ENCODE results near the gene DAZAP1.
A peak's percentile ranks its signal among the peaks of the same experiment; 100 is the strongest.

The DAZAP1 gene

DNA sequence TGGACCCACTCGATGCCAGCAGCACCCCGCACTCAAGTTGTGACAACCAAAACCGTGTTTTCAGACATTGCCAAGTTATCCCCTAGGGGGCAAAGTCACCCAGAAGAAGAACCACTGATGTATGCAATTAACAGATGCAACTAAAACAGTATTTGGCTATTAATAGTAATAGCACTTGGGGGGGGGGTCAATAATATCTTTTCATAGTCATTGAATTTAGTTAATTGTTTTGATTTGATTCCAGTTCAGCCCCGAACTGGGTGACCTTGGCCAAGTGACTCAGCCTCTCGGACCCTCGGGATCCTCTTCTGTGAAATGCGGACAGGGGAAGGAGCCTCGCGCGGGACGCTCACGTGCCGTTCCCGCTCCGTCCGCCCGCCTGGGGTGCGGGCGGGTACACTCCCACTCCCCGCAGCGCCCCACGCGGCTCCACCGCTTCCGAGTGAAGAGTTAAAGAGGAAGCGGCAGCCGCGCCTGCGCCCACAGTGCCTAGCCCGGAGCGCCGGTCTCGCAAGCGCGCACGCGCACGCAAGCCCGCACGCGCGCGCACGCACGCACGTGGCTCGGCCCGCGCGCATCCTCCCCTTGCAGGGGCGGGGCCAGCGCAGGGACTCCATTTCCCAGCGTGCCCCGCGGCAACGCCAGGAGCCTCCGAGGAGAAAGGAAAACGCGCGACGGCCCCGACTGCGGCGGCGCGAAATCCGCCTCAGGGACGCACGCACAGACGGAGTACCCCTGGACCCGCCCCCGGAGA is 435 bp upstream of the DAZAP1 start:
- peak overlapping the region; percentile 55 for H3K4me3 ChIP-seq (ENCODE audit: control insufficient read depth, low read depth, low read length)
- DNase-seq (ENCODE audit: low read depth): peak; percentile 87
- TF ChIP-seq CTCF (IDR thresholded peaks at IDR 0.05; ENCODE audit: control insufficient read depth, insufficient read depth, low read depth, low read length, missing control alignments): peak; percentile 43

DNA sequence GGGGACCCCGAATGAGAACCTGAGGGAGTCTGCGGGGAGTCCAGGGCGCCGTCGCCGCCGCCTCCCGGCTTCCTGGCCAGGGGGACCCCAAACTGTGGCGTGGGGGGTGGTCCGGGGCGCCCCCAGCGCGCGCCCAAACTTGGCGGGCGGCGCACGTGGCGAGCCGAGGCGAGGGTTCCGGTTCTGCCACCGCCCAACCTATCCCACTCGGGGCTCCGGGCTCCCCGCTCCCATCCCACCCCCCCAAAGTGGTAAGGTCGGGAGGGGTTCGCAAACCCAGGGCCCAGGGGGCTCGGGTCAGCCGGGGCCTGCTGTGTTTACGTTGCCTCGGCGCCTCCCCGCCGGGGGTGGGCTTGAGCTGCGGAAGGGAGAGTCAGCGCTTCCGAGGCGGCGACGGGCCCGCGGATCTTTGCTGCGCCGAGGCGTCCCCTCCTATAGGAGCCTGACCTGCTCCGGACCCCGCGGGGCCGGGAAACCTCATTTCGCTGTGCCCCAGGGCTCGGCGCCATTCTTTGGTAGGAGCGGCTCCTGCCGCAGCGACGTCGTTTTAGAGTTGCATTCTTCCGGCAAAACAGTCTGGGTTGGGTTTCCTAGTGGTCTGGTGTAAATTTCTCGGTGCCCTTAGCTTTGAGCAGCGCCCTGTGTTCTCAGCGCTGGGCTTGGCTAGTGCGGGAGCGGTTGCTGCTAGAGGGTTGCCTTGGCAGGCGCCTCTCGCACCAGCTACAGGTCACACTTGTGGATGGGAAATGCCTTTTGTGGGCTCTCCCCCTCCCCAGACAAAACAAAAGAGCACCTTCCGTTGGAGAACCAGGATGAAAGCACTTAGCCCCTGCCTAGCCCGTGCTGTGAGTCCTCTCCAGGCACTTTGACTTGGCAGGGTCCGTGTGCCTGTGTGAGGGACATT is 1.2 kb downstream of the DAZAP1 start:
- no peak for DNase-seq (ENCODE audit: low read depth)
- H3K4me3 ChIP-seq (ENCODE audit: control insufficient read depth, low read depth, low read length): peak overlapping the region; percentile 90
- no peak for TF ChIP-seq CTCF (IDR thresholded peaks at IDR 0.05; ENCODE audit: control insufficient read depth, insufficient read depth, low read depth, low read length, missing control alignments)

- TF ChIP-seq CTCF (IDR thresholded peaks at IDR 0.05; ENCODE audit: control insufficient read depth, insufficient read depth, low read depth, low read length, missing control alignments): no peak
- peak overlapping the region; percentile 90 for H3K4me3 ChIP-seq (ENCODE audit: control insufficient read depth, low read depth, low read length)
- no peak for DNase-seq (ENCODE audit: low read depth)
Observed at GRCh38 chr19:1409204-1410005, 2.0 kb downstream of the DAZAP1 start.

GRCh38 chr19:1410136-1410786 is 2.9 kb downstream of the DAZAP1 start:
- no peak for DNase-seq (ENCODE audit: low read depth)
- H3K4me3 ChIP-seq (ENCODE audit: control insufficient read depth, low read depth, low read length): no peak overlapping the region
- TF ChIP-seq CTCF (IDR thresholded peaks at IDR 0.05; ENCODE audit: control insufficient read depth, insufficient read depth, low read depth, low read length, missing control alignments): no peak

DNA sequence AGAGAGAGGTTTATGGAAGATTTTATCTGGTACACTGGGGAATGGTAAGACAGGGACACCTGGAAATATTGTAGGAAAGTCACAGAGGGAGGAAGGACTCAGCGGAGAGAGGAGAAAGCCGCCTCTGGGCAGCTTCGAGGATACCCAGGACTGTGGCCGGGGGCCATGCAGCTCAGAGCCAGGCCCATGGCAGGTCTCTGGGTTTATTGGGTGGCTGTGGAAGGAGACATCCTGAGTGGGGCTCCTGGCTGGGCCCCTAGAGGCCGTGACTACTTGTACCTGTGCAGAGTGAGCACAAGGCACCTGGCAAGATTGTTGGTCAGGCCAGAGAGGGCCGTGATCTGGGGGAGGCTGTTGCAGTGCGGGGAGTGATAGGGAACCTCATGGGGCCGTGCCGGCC is 3.4 kb downstream of the DAZAP1 start:
- no peak overlapping the region for H3K4me3 ChIP-seq (ENCODE audit: control insufficient read depth, low read depth, low read length)
- DNase-seq (ENCODE audit: low read depth): no peak
- TF ChIP-seq CTCF (IDR thresholded peaks at IDR 0.05; ENCODE audit: control insufficient read depth, insufficient read depth, low read depth, low read length, missing control alignments): no peak
